Breast epithelium (tissue), 4 donors: ENCODE results near the gene UGT2A2. TPM values are rescaled to one million over a fixed set of nuclear protein-coding genes. Genes with fewer than 3 reads are reported as not detected.

Experiments used
- DNase-seq, 2 donors: peaks; one replicate each; pipeline ENCODE4 v3.0.0-alpha.2; 2019; ENCODE audit warnings: low spot score in 2 of 2
- H3K27ac ChIP-seq, 2 donors: fragments of 200-600 bp; sonication (generic) in 1 of 2; one replicate each; pipeline ENCODE4 v1.5.1; 2016 to 2019; ENCODE audit warnings: mild to moderate bottlenecking in 1 of 2
- H3K27me3 ChIP-seq, 2 donors: fragments of 200-600 bp; sonication (generic) in 1 of 2; one replicate each; pipeline versions ENCODE4 v1.5.1 to v1.6.0; 2017 to 2019; ENCODE audit warnings: control low read depth in 1 of 2, mild to moderate bottlenecking in 1 of 2
- H3K36me3 ChIP-seq: fragments of 200-600 bp; one replicate; pipeline ENCODE4 v1.5.1; 2019
- H3K4me1 ChIP-seq, 2 donors: fragments of 200-600 bp; sonication (generic); one replicate each; pipeline ENCODE4 v1.5.1; 2016 to 2019; ENCODE audit warnings: control low read depth in 1 of 2
- H3K4me3 ChIP-seq, 3 donors: fragments of 200-600 bp; sonication (generic); 1 replicate in 2 of 3; 2 replicates in 1 of 3; pipeline ENCODE4 v1.5.1; 2016 to 2019; ENCODE audit warnings: mild to moderate bottlenecking in 3 of 3, moderate library complexity in 2 of 3
- H3K9me3 ChIP-seq, 2 donors: fragments of 200-600 bp; sonication (generic) in 1 of 2; one replicate each; pipeline ENCODE4 v1.5.1; 2016 to 2019; ENCODE audit warnings: control low read depth in 1 of 2
- CTCF ChIP-seq, 3 donors: fragments of 450-650 bp; IDR thresholded peaks; one replicate each; pipeline ENCODE4 v1.5.1; 2016 to 2017; ENCODE audit warnings: antibody characterized with exemption in 3 of 3, mild to moderate bottlenecking in 3 of 3, moderate library complexity in 3 of 3
- POLR2A ChIP-seq: fragments of 450-650 bp; IDR thresholded peaks from one replicate; pipeline ENCODE4 v1.6.1; 2016; ENCODE audit warnings: antibody characterized with exemption, mild to moderate bottlenecking, moderate library complexity
- POLR2AphosphoS5 ChIP-seq, 3 donors: sonication (generic); formaldehyde crosslinking; IDR thresholded peaks; one replicate each; pipeline ENCODE4 v1.6.1; 2017; ENCODE audit warnings: antibody characterized with exemption in 3 of 3
- intact Hi-C: fragments of 100-400 bp; cut with DNase I; formaldehyde crosslinking; loops from one replicate; pipeline ENCODE4 v1.15.1; 2023; ENCODE audit warnings: low total_unique reads
- total RNA-seq, 3 donors: library from RNA; depleted of rRNA; stranded (reverse); fragments of >200 nt; gene quantifications; one replicate each; pipeline ENCODE4 v1.1.0, GENCODE V29; 2016

UGT2A2 gene
- total RNA-seq, 3 donors from 2014 or later: not detected

GRCh38 chr4:69594382-69594781 lies 45.1 kb downstream of the UGT2A2 start:
- no peak overlapping the region for H3K4me3 ChIP-seq
- no peaks in the 10 kb centered on the region for H3K4me1 ChIP-seq
- DNase-seq: no peak
- intact Hi-C loops: no loop called here
- H3K9me3 ChIP-seq: no peaks in the 10 kb centered on the region
- TF ChIP-seq POLR2A: no peak
- no peak for TF ChIP-seq POLR2AphosphoS5 (IDR thresholded peaks at IDR 0.05)
- H3K36me3 ChIP-seq: no peaks in the 10 kb centered on the region
- no peak overlapping the region for H3K27ac ChIP-seq
- H3K27me3 ChIP-seq: no peaks in the 10 kb centered on the region

DNA sequence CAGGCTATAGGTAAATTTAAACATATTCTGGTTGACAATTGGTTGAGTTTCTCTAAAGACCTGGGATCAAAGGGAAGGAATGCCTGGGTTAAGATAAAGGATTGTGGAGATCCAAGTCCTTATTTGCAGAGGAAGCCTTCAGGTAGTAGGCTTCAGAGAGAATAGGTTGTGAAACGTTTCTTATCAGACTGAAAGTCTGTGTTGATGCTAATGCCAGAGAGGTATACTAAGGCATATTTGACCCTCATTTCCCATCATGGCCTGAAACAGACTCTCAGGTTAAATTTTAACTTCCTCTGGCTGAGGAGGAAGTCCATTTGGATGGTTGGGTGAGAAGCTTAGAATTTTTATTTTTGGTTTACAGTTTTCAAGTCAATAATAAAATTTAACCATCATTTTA lies 48.1 kb downstream of the UGT2A2 start:
- Histone ChIP-seq H3K36me3 (no peaks in the 10 kb centered on the region), H3K9me3 (no peaks in the 10 kb centered on the region), H3K4me1 (no peaks in the 10 kb centered on the region), H3K27ac (no peak overlapping the region), H3K27me3 (no peaks in the 10 kb centered on the region), H3K4me3 (no peak overlapping the region)
- no peak for TF ChIP-seq POLR2AphosphoS5 (IDR thresholded peaks at IDR 0.05)
- TF ChIP-seq POLR2A: no peak
- no peak for TF ChIP-seq CTCF (IDR thresholded peaks at IDR 0.05)
- intact Hi-C loops: no loop called here
- no peak for DNase-seq

DNA sequence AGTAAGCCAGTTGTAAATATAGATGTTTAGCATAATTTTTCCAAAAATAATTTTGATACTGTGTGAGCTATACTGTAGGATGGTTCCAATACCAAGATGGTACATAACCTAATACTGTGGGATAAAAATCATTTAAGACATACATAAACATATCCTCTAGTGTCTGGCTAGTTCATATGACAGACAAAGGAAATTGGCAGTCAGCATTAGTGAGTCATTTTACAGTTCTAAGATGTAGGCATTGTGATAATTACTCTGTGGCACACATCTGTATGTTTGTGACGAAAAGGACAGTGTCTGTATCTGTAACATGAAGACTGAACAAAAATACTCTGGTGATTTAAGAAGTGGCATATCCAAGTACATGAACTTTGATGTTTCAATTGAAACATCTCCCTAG lies 49.6 kb downstream of the UGT2A2 start:
- no peaks in the 10 kb centered on the region for H3K9me3 ChIP-seq
- H3K4me3 ChIP-seq: no peak overlapping the region
- intact Hi-C loops: no loop called here
- DNase-seq: no peak
- no peaks in the 10 kb centered on the region for H3K36me3 ChIP-seq
- no peaks in the 10 kb centered on the region for H3K27me3 ChIP-seq
- no peak for TF ChIP-seq CTCF (IDR thresholded peaks at IDR 0.05)
- no peak overlapping the region for H3K27ac ChIP-seq
- no peaks in the 10 kb centered on the region for H3K4me1 ChIP-seq

- no peak overlapping the region for H3K4me3 ChIP-seq
- H3K9me3 ChIP-seq: no peaks in the 10 kb centered on the region
- intact Hi-C loops: no loop called here
- no peaks in the 10 kb centered on the region for H3K4me1 ChIP-seq
- H3K27ac ChIP-seq: no peak overlapping the region
- H3K27me3 ChIP-seq: no peaks in the 10 kb centered on the region
- no peaks in the 10 kb centered on the region for H3K36me3 ChIP-seq
- DNase-seq: no peak
- TF ChIP-seq POLR2AphosphoS5 (IDR thresholded peaks at IDR 0.05): no peak
- no peak for TF ChIP-seq POLR2A
- TF ChIP-seq CTCF (IDR thresholded peaks at IDR 0.05): no peak
Observed at GRCh38 chr4:69584135-69584534, 55.3 kb downstream of the UGT2A2 start.

- no peak overlapping the region for H3K4me3 ChIP-seq
- no peak overlapping the region for H3K27ac ChIP-seq
- no peak for DNase-seq
- TF ChIP-seq POLR2A: no peak
- TF ChIP-seq CTCF (IDR thresholded peaks at IDR 0.05): no peak
- TF ChIP-seq POLR2AphosphoS5 (IDR thresholded peaks at IDR 0.05): no peak
- intact Hi-C loops: no loop called here
- H3K27me3 ChIP-seq: no peaks in the 10 kb centered on the region
- H3K4me1 ChIP-seq: no peaks in the 10 kb centered on the region
- no peaks in the 10 kb centered on the region for H3K36me3 ChIP-seq
- H3K9me3 ChIP-seq: no peaks in the 10 kb centered on the region
Observed at GRCh38 chr4:69583543-69583942, 55.9 kb downstream of the UGT2A2 start.

GRCh38 chr4:69577245-69577644 lies 62.2 kb downstream of the UGT2A2 start:
- TF ChIP-seq POLR2A: no peak
- Histone ChIP-seq H3K36me3 (no peaks in the 10 kb centered on the region), H3K4me1 (no peaks in the 10 kb centered on the region), H3K27ac (no peak overlapping the region), H3K4me3 (no peak overlapping the region), H3K9me3 (peaks cover 0 to 5% of the 10 kb centered on the region in 2 donors), H3K27me3 (no peaks in the 10 kb centered on the region)
- no peak for DNase-seq
- intact Hi-C loops: no loop called here
